ENCODE measurements around the gene SERTAD4.

DNA sequence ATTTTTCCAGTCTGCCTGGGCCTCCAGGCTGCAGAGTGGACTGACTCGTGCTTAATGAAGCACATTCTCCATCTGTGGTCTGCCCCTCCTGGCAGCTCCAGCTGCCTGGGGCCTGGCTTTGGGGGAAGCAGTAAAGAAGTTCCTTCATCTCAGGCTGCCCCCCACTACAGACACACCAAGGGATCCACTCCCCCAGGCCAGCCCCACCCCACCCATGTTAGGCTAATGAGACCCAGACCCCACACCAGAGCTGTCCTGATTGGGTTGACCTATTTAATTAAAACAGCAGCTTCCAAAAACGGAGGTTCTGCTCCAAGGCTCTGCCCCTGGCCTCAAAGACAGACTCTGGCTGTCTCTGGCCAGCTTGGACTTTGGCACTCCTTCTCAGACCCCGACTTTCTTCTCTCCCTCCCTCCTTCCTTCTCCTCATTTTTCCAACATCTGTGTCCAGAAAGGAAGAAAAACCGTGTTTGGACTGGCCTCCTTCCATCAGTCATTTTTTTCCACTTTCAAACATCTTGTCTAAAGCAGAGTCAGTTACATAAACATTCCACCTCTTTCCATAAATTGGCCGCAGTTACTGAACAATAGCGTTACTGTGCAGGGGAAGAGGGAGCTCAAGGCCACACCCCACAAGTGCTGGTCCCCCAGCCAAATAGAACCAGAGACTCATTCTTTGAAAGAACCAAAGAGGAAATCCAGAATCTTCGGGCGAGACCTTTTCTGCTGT lies 29.7 kb downstream of the SERTAD4 start:
- TF ChIP-seq, protein P1, sequence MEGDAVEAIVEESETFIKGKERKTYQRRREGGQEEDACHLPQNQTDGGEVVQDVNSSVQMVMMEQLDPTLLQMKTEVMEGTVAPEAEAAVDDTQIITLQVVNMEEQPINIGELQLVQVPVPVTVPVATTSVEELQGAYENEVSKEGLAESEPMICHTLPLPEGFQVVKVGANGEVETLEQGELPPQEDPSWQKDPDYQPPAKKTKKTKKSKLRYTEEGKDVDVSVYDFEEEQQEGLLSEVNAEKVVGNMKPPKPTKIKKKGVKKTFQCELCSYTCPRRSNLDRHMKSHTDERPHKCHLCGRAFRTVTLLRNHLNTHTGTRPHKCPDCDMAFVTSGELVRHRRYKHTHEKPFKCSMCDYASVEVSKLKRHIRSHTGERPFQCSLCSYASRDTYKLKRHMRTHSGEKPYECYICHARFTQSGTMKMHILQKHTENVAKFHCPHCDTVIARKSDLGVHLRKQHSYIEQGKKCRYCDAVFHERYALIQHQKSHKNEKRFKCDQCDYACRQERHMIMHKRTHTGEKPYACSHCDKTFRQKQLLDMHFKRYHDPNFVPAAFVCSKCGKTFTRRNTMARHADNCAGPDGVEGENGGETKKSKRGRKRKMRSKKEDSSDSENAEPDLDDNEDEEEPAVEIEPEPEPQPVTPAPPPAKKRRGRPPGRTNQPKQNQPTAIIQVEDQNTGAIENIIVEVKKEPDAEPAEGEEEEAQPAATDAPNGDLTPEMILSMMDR (conservative IDR thresholded peaks at IDR 0.05 in 1 of 2, IDR thresholded peaks at IDR 0.05 in 1 of 2; ENCODE audit: low read depth in 1 of 2, low read length in 2 of 2) = no peak
- TF ChIP-seq EZH2 (IDR thresholded peaks at IDR 0.05; ENCODE audit: low read length, missing control alignments) = no peak
